H1 (cell line): ENCODE results near the gene BSN. TPM values are rescaled to one million over a fixed set of nuclear protein-coding genes. Genes with fewer than 3 reads are reported as not detected.

Experiments used
- NANOG ChIP-seq: IDR thresholded peaks from 2 replicates; pipeline ENCODE4 v1.6.1; 2011; ENCODE audit warnings: low read length, low read depth, mild to moderate bottlenecking, inconsistent platforms; ENCODE audit not compliant: insufficient read depth, poor library complexity, severe bottlenecking
- RXRA ChIP-seq: IDR thresholded peaks from 2 replicates; pipeline ENCODE4 v1.6.1; 2011; ENCODE audit warnings: low read depth, mild to moderate bottlenecking, low read length, moderate library complexity; ENCODE audit not compliant: insufficient read depth
- polyA plus RNA-seq, 7 experiments: library from polyadenylated mRNA; depleted of rRNA in 3 of 7; stranded (reverse) in 5 of 7; unstranded in 2 of 7; fragments of >200 nt in 5 of 7; fragments of 200-250 nt in 2 of 7; gene quantifications; 1 replicate in 5 of 7; 2 replicates in 1 of 7; 4 replicates in 1 of 7; pipeline versions ENCODE4 v1.2.1 to v1.2.3, GENCODE V29; 2011 to 2013; ENCODE audit warnings: missing spikeins in 2 of 7, mixed read lengths in 2 of 7
- total RNA-seq: library from RNA; stranded (reverse); fragmentation: NEBNext Ultra II Directional; extraction: Animal tissue kit (Norgen Biotek cat#: 25700); gene quantifications from 2 replicates; pipeline ENCODE4 v1.2.1, GENCODE V29; 2021

BSN gene
- total and polyA plus RNA-seq, 2 of the 8 experiments (the other 6 are each of a cell fraction or from before 2014, with no cell fraction given) = 0.60 to 3.0 TPM

GRCh38 chr3:49607105-49607591 is 52.9 kb downstream of the BSN start (continued):
- no peak for TF ChIP-seq RXRA
- TF ChIP-seq NANOG = no peak
- TF ChIP-seq, all 59 proteins: peak for 0
